Stimulated activated CD8-positive, alpha-beta memory T cell treated with anti-CD3 and anti-CD28 coated beads, Interleukin-7, amount 100 ng/mL, for 24 hours (primary cell): ENCODE results near the gene CYSRT1.

Experiments
- DNase-seq: peaks from one replicate; pipeline ENCODE4 v3.0.0-alpha.2; 2020; ENCODE audit warnings: low read depth

CYSRT1 gene

GRCh38 chr9:137224830-137225694 is at the start of gene CYSRT1:
Gene CYSRT1, plus strand, starts transcription at chr9:137225174. Its CDS starts 448 bp downstream, at chr9:137225622.
- DNase-seq, result no peak

DNA sequence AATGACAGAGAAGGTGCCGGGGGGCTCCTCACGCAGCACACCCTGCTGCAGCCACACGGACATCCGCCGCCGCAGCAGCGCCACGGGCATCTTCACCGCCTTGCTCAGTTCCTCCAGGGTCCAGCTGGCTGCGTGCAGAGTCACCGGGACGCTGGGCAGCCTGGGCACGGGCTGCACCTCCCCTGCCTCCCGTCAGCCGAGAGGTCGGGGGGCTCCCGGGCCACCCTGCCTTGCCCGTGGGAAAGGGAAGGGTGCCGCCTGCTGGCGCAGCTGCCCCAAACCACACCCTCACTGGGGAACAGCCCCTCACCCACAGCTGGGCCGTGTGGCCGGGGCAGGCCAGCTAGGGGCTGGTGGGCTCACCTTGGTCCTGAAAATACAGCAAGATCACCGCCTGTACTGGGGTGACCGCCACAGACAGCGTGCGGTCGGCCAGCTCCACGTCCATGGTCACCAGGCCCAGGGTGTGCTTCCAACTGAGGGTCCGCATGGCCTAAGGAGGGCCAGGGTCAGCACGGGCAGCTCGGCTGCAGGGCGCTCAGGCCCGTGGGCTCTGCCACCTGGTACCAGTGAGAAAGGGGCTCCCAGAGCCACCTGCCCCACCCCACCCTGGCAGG is 49.5 kb upstream of the CYSRT1 start:
- DNase-seq, result no peak

GRCh38 chr9:137176302-137177182 is 48.4 kb upstream of the CYSRT1 start:
- no peak for DNase-seq

DNA sequence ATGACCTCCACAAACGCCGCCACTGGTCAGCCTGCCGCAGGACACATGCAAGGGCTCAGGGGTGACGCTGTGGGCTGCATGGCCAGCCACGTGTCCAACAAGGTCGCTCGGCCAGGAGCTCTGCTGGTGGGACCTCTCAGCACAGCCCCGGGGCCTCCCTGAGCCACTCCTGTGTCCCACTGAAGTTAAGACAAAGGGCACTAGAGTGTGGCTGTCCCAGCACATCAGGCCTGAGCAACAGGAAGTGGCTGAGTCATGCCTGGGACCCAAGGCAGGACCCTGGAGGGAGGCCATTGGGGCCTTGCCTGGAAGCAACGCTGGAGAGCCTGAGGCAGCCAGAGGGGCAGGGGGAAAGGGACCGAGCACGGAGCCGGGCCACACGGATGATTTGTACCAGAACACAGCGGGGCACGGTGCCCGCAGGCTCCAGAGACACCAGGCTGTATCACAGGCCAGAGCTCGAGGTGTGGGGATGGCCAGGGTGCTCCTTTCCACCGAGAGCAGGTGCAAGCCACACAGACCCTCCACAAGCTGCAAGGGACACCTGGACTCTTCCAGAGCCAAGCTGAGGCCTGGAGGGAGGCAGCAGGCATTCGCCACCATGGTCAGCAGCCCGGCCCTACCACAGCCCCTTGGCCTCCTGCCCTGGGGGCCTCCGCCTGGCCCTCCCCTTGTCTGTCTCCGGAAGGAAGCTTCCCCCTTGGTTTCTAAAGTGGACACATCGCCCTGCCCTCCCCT is 46.6 kb upstream of the CYSRT1 start:
- DNase-seq, result no peak

- no peak for DNase-seq
Measured at GRCh38 chr9:137178939-137179630, 45.9 kb upstream of the CYSRT1 start.

DNA sequence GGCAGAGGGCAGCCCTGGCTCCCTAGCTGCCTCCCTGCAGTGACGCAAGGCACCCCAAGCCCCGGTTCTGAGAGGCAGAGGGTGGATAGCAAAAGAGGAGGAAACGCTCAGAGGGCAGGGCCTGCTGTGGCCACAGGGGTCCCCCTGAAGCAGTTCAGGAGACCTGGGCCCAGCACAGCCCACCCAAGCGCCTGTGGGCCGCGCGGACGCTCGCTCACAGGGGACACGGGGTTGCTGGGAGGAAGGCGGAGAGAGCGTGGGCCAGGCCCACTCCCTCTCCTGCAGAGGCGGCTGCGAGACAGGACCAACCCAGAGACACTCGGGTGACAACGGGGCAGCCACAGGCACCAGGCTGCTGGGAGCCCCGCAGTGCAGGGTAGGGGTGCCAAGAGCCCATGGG is 45.2 kb upstream of the CYSRT1 start:
- DNase-seq, result no peak

GRCh38 chr9:137180491-137180890 is 44.5 kb upstream of the CYSRT1 start:
- DNase-seq, result no peak

DNA sequence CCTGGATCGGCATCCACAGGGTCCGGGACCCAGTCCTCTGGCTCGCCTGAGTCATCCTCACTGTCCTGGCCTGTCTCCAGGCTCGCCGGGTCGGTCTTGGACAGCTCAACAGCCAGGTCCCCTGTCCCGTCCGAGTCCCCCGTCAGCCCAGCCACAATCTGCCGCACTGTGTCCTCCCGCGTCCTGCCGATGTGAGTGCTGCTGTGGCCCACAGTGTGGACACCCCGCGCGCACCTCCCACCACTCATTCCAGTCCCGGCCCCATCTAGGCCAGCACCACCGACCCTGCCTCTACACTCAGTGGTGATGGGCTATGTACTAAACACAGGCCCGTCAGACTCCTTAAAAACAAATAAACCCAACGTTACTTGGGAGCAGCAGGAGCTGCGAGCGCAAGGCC is 43.3 kb upstream of the CYSRT1 start:
- no peak for DNase-seq

GRCh38 chr9:137182836-137183235 is 42.1 kb upstream of the CYSRT1 start:
- no peak for DNase-seq

- no peak for DNase-seq
Measured at GRCh38 chr9:137183980-137184595, 40.9 kb upstream of the CYSRT1 start.

DNA sequence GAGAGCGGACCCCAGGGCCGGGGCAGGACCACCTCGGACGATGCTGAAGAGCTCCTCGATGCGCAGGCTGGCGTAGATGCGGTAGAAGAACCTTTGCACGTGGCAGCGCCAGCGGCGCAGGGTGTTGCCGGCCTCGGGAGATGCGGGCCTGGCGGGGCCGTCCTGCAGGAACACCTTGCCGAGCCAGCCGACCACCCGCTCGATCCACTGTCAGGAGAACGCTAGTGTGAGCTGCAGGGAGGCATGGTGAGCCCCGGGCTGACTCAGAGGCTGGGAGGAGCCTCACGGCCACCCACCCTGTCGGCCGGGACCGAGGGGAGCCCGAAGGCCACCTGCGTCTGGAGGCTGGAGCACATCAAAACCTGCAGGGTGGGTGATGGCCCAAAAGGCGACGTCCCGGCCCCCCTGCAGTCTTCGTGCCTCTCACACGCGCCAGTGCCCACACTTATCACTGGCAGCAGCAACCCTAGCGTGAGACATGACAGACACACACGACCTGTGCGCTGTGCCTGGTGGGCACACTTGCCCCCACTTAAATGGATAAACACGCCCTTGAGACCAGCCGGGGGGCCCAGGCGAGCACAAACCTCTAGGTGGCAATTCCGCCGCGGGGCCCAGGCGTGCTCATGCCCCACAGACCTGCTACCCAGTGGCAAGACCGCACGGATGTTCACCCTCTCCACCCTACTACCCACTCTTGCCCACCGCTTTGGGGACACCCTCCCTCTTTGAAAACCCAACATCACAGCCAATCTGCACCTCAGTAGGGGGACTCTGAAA is 39.9 kb upstream of the CYSRT1 start:
- DNase-seq, result no peak

GRCh38 chr9:137185921-137186320 is 39.1 kb upstream of the CYSRT1 start:
- no peak for DNase-seq

- no peak for DNase-seq
Measured at GRCh38 chr9:137186385-137186784, 38.6 kb upstream of the CYSRT1 start.

- no peak for DNase-seq
Measured at GRCh38 chr9:137187386-137187785, 37.6 kb upstream of the CYSRT1 start.

- no peak for DNase-seq
Measured at GRCh38 chr9:137188086-137188489, 36.9 kb upstream of the CYSRT1 start.

DNA sequence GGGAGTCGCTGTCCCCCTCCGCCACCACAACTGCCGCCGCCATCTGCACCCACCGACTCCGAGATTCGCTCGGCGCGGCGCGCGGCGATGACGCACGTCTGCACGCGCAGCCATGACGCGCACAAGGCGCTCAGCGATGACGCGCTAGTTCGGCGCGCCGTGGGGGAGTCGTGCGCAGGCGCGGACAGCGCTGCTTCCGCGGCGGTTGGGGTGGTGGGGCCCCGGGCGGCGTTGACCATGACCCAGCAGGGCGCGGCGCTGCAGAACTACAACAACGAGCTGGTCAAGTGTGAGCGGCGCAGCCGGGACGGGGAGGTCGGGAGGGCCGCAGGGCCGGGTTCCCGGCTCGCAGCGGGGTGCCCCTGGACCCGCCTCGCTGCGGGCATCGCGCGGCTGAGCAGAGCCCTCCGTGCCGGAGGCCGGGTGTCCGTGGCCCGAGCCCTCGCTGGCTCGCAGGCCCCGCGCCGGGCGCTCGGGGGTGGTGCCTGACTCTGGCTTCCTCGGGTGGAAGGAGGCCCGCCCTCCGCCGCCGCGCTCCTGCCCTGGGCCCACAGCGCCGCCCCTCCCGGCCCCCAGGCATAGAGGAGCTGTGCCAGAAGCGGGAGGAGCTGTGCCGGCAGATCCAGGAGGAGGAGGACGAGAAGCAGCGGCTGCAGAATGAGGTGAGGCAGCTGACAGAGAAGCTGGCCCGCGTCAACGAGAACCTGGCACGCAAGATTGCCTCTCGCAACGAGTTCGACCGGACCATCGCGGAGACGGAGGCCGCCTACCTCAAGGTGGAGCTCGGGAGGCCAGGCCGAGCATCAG is 36.3 kb upstream of the CYSRT1 start, which contains the start of the genes ANAPC2 and SSNA1:
Gene ANAPC2, minus strand, starts transcription at position 71 of the 807 bp plus-strand sequence. Its CDS starts 28 bp downstream, at position 43.
Gene SSNA1, plus strand, starts transcription at position 187 of the 807 bp plus-strand sequence. Its CDS starts 51 bp downstream, at position 238.
- DNase-seq, result peak; percentile 88

DNA sequence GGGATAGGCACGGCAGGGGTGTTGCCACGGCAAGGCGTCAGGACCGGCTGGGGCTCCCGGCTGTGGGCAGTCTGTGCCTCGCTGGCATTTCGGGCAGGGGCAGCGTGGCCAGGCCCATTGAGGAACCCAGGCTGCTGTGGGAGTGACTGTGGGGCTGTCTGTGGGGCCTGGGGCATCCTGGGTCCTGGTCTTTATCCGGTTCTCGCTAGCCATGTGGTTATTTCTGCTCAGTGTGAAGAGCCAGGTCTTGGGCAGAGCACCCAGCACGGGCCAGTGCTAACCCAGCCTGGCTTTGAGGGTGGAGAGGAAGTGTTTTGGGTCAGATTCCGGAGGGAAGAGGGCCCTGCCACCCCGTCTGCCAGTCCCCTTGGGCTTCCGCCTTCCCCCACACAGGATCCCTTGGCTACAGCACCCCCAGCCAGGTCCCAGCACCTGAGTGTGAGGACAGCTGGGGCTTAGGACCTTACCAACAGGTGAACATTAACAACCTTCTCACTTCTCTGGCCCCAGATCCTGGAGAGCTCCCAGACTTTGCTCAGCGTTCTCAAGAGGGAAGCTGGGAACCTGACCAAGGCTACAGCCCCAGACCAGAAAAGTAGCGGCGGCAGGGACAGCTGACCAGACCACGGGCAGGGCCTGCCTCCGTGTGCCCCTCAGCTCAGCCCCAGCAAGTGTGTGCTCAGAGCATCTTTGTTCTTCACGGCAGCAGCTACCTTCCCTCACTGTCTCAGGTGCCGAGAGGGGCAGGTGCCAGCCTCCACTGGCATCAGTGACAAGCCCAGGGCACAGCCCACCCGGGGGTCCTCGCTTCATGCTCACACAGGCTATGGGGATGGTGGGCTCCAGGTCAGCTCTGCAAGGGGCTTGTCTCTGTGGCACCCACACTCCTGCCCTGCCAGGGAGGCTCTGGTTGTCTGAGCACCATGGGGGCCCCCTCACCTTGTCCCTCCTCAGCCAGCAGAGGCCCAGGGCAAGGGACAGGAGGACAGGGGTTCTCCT is 35.4 kb upstream of the CYSRT1 start:
- DNase-seq, result no peak
